Measurements from ENCODE around the gene HGFAC.

The HGFAC gene

GRCh38 chr4:3442959-3443749 lies 1.4 kb downstream of the HGFAC start:
- Histone ChIP-seq H3K36me3 (ENCODE audit: control insufficient read depth, insufficient read depth, low read length) (no peaks in the 10 kb centered on the region), H3K4me1 (no peaks in the 10 kb centered on the region), H3K9me3 (ENCODE audit: control insufficient read depth, low read length) (no peaks in the 10 kb centered on the region), H3K4me3 (ENCODE audit: low read depth, low read length) (no peak overlapping the region), H3K4me2 (ENCODE audit: low read length) (no peak overlapping the region), H3K79me2 (no peaks in the 10 kb centered on the region), H2AFZ (no peak overlapping the region), H3K9ac (no peak overlapping the region), H3K27ac (no peak overlapping the region), H3K27me3 (ENCODE audit: control insufficient read depth, insufficient read depth, low read length) (no peaks in the 10 kb centered on the region)
- TF ChIP-seq, protein P1, sequence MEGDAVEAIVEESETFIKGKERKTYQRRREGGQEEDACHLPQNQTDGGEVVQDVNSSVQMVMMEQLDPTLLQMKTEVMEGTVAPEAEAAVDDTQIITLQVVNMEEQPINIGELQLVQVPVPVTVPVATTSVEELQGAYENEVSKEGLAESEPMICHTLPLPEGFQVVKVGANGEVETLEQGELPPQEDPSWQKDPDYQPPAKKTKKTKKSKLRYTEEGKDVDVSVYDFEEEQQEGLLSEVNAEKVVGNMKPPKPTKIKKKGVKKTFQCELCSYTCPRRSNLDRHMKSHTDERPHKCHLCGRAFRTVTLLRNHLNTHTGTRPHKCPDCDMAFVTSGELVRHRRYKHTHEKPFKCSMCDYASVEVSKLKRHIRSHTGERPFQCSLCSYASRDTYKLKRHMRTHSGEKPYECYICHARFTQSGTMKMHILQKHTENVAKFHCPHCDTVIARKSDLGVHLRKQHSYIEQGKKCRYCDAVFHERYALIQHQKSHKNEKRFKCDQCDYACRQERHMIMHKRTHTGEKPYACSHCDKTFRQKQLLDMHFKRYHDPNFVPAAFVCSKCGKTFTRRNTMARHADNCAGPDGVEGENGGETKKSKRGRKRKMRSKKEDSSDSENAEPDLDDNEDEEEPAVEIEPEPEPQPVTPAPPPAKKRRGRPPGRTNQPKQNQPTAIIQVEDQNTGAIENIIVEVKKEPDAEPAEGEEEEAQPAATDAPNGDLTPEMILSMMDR (IDR thresholded peaks at IDR 0.05): peak; percentile 71

DNA sequence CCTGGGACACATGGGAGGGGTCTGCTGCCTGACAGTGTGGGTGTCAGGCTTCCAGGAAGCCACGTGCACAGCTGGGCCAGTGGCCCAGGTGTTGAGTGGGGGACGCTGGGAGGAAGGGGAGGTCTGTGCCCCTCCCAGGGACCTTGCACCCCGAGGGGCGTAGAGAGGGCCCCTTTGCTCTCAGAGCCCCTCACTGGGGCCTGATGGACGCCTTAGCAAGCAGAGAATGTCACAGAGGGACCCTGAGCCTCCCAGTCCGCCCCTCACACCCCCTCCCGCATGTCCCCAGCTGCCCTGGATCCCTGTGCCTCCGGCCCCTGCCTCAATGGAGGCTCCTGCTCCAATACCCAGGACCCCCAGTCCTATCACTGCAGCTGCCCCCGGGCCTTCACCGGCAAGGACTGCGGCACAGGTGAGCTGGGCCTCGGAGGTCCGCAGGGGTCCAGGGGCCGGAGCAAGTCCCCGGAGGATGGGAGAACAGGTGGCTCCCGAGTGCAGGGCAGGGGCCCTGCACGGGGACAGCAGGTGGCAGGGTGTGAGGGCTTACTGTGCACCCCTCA lies 2.1 kb downstream of the HGFAC start:
- H3K27ac ChIP-seq: no peak overlapping the region
- no peak overlapping the region for H3K9ac ChIP-seq
- H3K27me3 ChIP-seq (ENCODE audit: control insufficient read depth, insufficient read depth, low read length): no peaks in the 10 kb centered on the region
- TF ChIP-seq, protein P1 (IDR thresholded peaks at IDR 0.05): no peak
- H3K4me2 ChIP-seq (ENCODE audit: low read length): no peak overlapping the region
- no peaks in the 10 kb centered on the region for H3K36me3 ChIP-seq (ENCODE audit: control insufficient read depth, insufficient read depth, low read length)
- H3K4me1 ChIP-seq: no peaks in the 10 kb centered on the region
- no peaks in the 10 kb centered on the region for H3K79me2 ChIP-seq
- H3K9me3 ChIP-seq (ENCODE audit: control insufficient read depth, low read length): no peaks in the 10 kb centered on the region
- no peak overlapping the region for H2AFZ ChIP-seq
- no peak overlapping the region for H3K4me3 ChIP-seq (ENCODE audit: low read depth, low read length)

DNA sequence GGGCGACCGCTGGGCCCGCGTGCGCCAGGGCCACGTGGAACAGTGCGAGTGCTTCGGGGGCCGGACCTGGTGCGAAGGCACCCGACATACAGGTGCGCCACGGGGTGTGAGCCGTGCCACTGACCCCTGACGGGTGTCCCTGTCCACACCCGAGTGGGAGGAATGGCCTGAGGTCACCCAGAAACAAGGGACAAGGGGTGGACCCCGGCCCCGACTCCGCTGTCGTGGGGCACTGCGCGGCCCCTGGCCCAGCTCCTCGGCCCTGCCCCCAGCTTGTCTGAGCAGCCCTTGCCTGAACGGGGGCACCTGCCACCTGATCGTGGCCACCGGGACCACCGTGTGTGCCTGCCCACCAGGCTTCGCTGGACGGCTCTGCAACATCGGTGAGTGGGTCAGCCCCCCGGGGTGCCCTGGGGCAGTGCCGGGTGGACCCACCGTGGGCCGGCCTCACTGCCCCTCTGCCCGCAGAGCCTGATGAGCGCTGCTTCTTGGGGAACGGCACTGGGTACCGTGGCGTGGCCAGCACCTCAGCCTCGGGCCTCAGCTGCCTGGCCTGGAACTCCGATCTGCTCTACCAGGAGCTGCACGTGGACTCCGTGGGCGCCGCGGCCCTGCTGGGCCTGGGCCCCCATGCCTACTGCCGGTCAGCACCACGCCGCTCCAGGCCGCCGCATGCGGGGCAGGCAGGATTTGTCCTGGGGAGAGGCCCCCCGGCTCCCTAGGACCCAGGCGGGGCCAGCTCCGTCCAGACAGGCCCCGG lies 2.8 kb downstream of the HGFAC start:
- H3K36me3 ChIP-seq (ENCODE audit: control insufficient read depth, insufficient read depth, low read length): no peaks in the 10 kb centered on the region
- H3K27ac ChIP-seq: no peak overlapping the region
- H3K9ac ChIP-seq: no peak overlapping the region
- H3K9me3 ChIP-seq (ENCODE audit: control insufficient read depth, low read length): no peaks in the 10 kb centered on the region
- H3K4me3 ChIP-seq (ENCODE audit: low read depth, low read length): no peak overlapping the region
- no peaks in the 10 kb centered on the region for H3K27me3 ChIP-seq (ENCODE audit: control insufficient read depth, insufficient read depth, low read length)
- H2AFZ ChIP-seq: no peak overlapping the region
- H3K4me1 ChIP-seq: no peaks in the 10 kb centered on the region
- no peak overlapping the region for H3K4me2 ChIP-seq (ENCODE audit: low read length)
- no peaks in the 10 kb centered on the region for H3K79me2 ChIP-seq
- TF ChIP-seq, protein P1 (IDR thresholded peaks at IDR 0.05): no peak

GRCh38 chr4:3445111-3445820 lies 3.5 kb downstream of the HGFAC start:
- no peaks in the 10 kb centered on the region for H3K4me1 ChIP-seq
- H3K27me3 ChIP-seq (ENCODE audit: control insufficient read depth, insufficient read depth, low read length): no peaks in the 10 kb centered on the region
- H3K9ac ChIP-seq: no peak overlapping the region
- TF ChIP-seq, protein P1 (IDR thresholded peaks at IDR 0.05): no peak
- H2AFZ ChIP-seq: no peak overlapping the region
- H3K9me3 ChIP-seq (ENCODE audit: control insufficient read depth, low read length): no peaks in the 10 kb centered on the region
- H3K36me3 ChIP-seq (ENCODE audit: control insufficient read depth, insufficient read depth, low read length): no peaks in the 10 kb centered on the region
- no peaks in the 10 kb centered on the region for H3K79me2 ChIP-seq
- no peak overlapping the region for H3K4me2 ChIP-seq (ENCODE audit: low read length)
- no peak overlapping the region for H3K4me3 ChIP-seq (ENCODE audit: low read depth, low read length)
- no peak overlapping the region for H3K27ac ChIP-seq

Measured in parathyroid adenoma (tissue), 2 donors.